GM23338 (cell line): Measurements from ENCODE around the gene DNTTIP2. TPM values are rescaled to one million over a fixed set of nuclear protein-coding genes. Genes with fewer than 3 reads are reported as not detected.

Experiments used
- ATAC-seq: fragments of 200-7000 bp; cut with Tn5 transposase; 3 replicates; pipeline ENCODE4 v1.9.1; 2020
- DNase-seq: peaks from one replicate; pipeline ENCODE4 v3.0.0-alpha.2; 2015; ENCODE audit warnings: low spot score
- H2AFZ ChIP-seq: fragments of 200-600 bp; sonication (generic); 2 replicates; pipeline ENCODE4 v1.8.0; 2016; ENCODE audit warnings: antibody characterized with exemption, mild to moderate bottlenecking, moderate library complexity
- H3F3A ChIP-seq: fragments of 200-600 bp; sonication (generic); replicated peaks from 2 replicates; pipeline ENCODE4 v1.8.0; 2017; ENCODE audit warnings: antibody characterized with exemption, mixed run types, low read depth
- H3K27ac ChIP-seq: fragments of 200-600 bp; sonication (generic); 2 replicates; pipeline ENCODE4 v1.6.1; 2016; ENCODE audit warnings: low read depth
- H3K27me3 ChIP-seq: fragments of 200-600 bp; sonication (generic); 2 replicates; pipeline ENCODE4 v1.8.0; 2016; ENCODE audit warnings: mild to moderate bottlenecking, mixed run types, moderate library complexity; ENCODE audit not compliant: insufficient read depth
- H3K36me3 ChIP-seq: fragments of 200-600 bp; sonication (generic); 2 replicates; pipeline ENCODE4 v1.8.0; 2016; ENCODE audit warnings: mild to moderate bottlenecking; ENCODE audit not compliant: insufficient read depth
- H3K4me1 ChIP-seq: fragments of 200-600 bp; sonication (generic); 2 replicates; pipeline ENCODE4 v1.8.0; 2016; ENCODE audit warnings: mild to moderate bottlenecking, moderate library complexity; ENCODE audit not compliant: insufficient read depth
- H3K4me2 ChIP-seq: fragments of 200-600 bp; sonication (generic); 2 replicates; pipeline ENCODE4 v1.7.1; 2017; ENCODE audit warnings: mixed run types
- H3K4me3 ChIP-seq: fragments of 200-600 bp; sonication (generic); 2 replicates; pipeline ENCODE4 v1.6.1; 2016; ENCODE audit warnings: mixed run types
- H3K79me2 ChIP-seq: fragments of 200-600 bp; sonication (generic); replicated peaks from 2 replicates; pipeline ENCODE4 v1.8.0; 2017; ENCODE audit warnings: mild to moderate bottlenecking; ENCODE audit not compliant: insufficient read depth
- H3K9me2 ChIP-seq: fragments of 200-600 bp; sonication (generic); 2 replicates; pipeline ENCODE4 v1.8.0; 2017; ENCODE audit not compliant: insufficient read depth
- H4K20me1 ChIP-seq: fragments of 200-600 bp; sonication (generic); replicated peaks from 2 replicates; pipeline ENCODE4 v1.8.0; 2017; ENCODE audit warnings: mild to moderate bottlenecking; ENCODE audit not compliant: insufficient read depth
- H3K27ac Mint-ChIP-seq: 2 replicates; pipeline ENCODE4 v1.8.0; 2020; ENCODE audit warnings: inconsistent platforms, mild to moderate bottlenecking, moderate library complexity, mixed read lengths
- H3K27me3 Mint-ChIP-seq: 3 replicates; pipeline ENCODE4 v1.8.0; 2022; ENCODE audit warnings: low read depth, mild to moderate bottlenecking, moderate library complexity, mixed read lengths, inconsistent platforms; ENCODE audit not compliant: insufficient read depth, poor library complexity
- H3K36me3 Mint-ChIP-seq: 3 replicates; pipeline ENCODE4 v1.8.0; 2021; ENCODE audit warnings: low read depth, mild to moderate bottlenecking, inconsistent platforms, moderate library complexity, mixed read lengths
- H3K4me1 Mint-ChIP-seq: 3 replicates; pipeline ENCODE4 v1.8.0; 2020; ENCODE audit warnings: mild to moderate bottlenecking, inconsistent platforms, mixed read lengths
- H3K4me3 Mint-ChIP-seq: 3 replicates; pipeline ENCODE4 v1.8.0; 2021; ENCODE audit warnings: moderate library complexity, mild to moderate bottlenecking, inconsistent platforms, mixed read lengths
- H3K9me3 Mint-ChIP-seq: 3 replicates; pipeline ENCODE4 v1.8.0; 2020; ENCODE audit warnings: moderate library complexity, mild to moderate bottlenecking, inconsistent platforms, mixed read lengths
- CREB1 ChIP-seq: fragments of 250-450 bp; sonication (Bioruptor Pico); IDR thresholded peaks from 2 replicates; pipeline ENCODE4 v1.5.0; 2020; ENCODE audit warnings: low read depth, mild to moderate bottlenecking, moderate library complexity
- ETS1 ChIP-seq: IDR thresholded peaks from 2 replicates; pipeline ENCODE4 v1.6.1; 2016; ENCODE audit warnings: antibody characterized with exemption
- EZH2 ChIP-seq: fragments of 200-600 bp; sonication (generic); IDR thresholded peaks from one replicate; pipeline ENCODE4 v1.8.0; 2017; ENCODE audit warnings: antibody characterized with exemption, mild to moderate bottlenecking, low read depth; ENCODE audit not compliant: unreplicated experiment
- EZH2phosphoT487 ChIP-seq: fragments of 200-600 bp; sonication (generic); IDR thresholded peaks from one replicate; pipeline ENCODE4 v1.8.1; 2018; ENCODE audit warnings: antibody characterized with exemption; ENCODE audit not compliant: unreplicated experiment
- JUNB ChIP-seq: IDR thresholded peaks from one replicate; pipeline ENCODE4 v1.6.1; 2016; ENCODE audit warnings: antibody characterized with exemption; ENCODE audit not compliant: unreplicated experiment
- NANOG ChIP-seq: IDR thresholded peaks from 2 replicates; pipeline ENCODE4 v1.6.1; 2016; ENCODE audit warnings: antibody characterized with exemption, borderline replicate concordance
- POLR2AphosphoS5 ChIP-seq: IDR thresholded peaks from 2 replicates; pipeline ENCODE4 v1.6.1; 2016; ENCODE audit warnings: antibody characterized with exemption, low read depth
- REST ChIP-seq: IDR thresholded peaks from one replicate; pipeline ENCODE4 v1.6.1; 2018; ENCODE audit warnings: antibody characterized with exemption; ENCODE audit not compliant: unreplicated experiment
- STAT1 ChIP-seq: IDR thresholded peaks from one replicate; pipeline ENCODE4 v1.6.1; 2016; ENCODE audit warnings: antibody characterized with exemption; ENCODE audit not compliant: unreplicated experiment
- ZNF114 ChIP-seq: fragments of 250-450 bp; sonication (Bioruptor Pico); IDR thresholded peaks from 2 replicates; pipeline ENCODE4 v1.5.0; 2020; ENCODE audit warnings: mild to moderate bottlenecking, moderate library complexity
- ZNF331 ChIP-seq: fragments of 250-450 bp; sonication (Bioruptor Pico); IDR thresholded peaks from 2 replicates; pipeline ENCODE4 v1.5.0; 2020; ENCODE audit warnings: low read depth, mild to moderate bottlenecking, moderate library complexity
- polyA plus RNA-seq: library from polyadenylated mRNA; unstranded; fragments of >200 nt; fragmentation: Nextera tagmentation; extraction: Ambion mirVana; gene quantifications from 2 replicates; pipeline ENCODE4 v1.2.1, GENCODE V29; 2016
- total RNA-seq: library from RNA; depleted of rRNA; stranded (reverse); fragments of >200 nt; shearing (Covaris generic); gene quantifications from 2 replicates; pipeline ENCODE4 v1.2.3, GENCODE V29; 2014
- TF ChIP-seq, protein P1 (sequence below), 2 experiments: fragments of 200-600 bp in 1 of 2; sonication (generic) in 1 of 2; conservative IDR thresholded peaks; 2 replicates each; pipeline versions ENCODE4 v1.5.1 to v1.6.1; 2016 to 2017; ENCODE audit warnings: antibody characterized with exemption in 2 of 2, low read depth in 2 of 2, mild to moderate bottlenecking in 2 of 2, moderate library complexity in 1 of 2
- TF ChIP-seq, protein P2 (sequence below): fragments of 250-450 bp; sonication (Bioruptor Pico); IDR thresholded peaks from 2 replicates; pipeline ENCODE4 v1.5.0; 2020; ENCODE audit warnings: mild to moderate bottlenecking, moderate library complexity

The DNTTIP2 gene
- total and polyA plus RNA-seq, 2 experiments from 2014 or later: 48.1 to 91.3 TPM

DNA sequence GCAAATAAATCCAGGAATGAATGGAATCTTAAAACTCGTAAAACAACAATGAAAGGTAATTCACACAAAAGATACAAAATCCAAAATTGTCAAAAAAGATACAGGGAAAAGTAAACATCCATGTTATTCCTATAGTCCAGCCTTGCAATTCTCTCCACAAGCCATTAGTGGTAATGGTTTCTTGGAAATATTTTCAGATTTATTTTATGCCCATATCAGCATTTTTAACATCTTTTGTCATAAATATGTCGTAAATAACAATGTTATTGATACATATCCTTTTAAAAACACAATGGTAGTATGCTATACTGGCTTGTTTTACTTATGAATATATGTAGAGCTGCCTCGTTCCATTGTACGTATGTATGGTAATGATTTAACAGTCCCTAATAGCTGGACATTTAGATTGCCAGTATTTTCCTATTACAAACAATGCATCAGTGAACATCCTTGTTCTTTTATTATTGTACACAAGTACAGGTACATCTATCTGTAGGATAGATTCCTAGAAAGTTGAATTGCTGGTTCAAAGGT, 30.6 kb downstream of the DNTTIP2 start:
- Histone ChIP-seq H3K4me3 (peak overlapping the region; percentile 84), H3K79me2 (no peaks in the 10 kb centered on the region), H3K9me2 (no peaks in the 10 kb centered on the region), H3K36me3 (no peaks in the 10 kb centered on the region), H3K27me3 (no peaks in the 10 kb centered on the region), H4K20me1 (no peaks in the 10 kb centered on the region), H3K4me1 (no peaks in the 10 kb centered on the region; the same call in 1 of the 2 replicates), H3K27ac (no peak overlapping the region), H3K4me2 (peak overlapping the region; percentile 78), H3F3A (peaks cover 4% of the 10 kb centered on the region; the same call in 1 of the 2 replicates), H2AFZ (peak overlapping the region; percentile 96)
- Mint-ChIP-seq H3K4me1 (peaks cover 13% of the 10 kb centered on the region), H3K27me3 (peaks cover 16% of the 10 kb centered on the region), H3K36me3 (peaks cover 13% of the 10 kb centered on the region; the same call in 2 of the 3 replicates), H3K27ac (no peak overlapping the region), H3K4me3 (peak overlapping the region; percentile 91), H3K9me3 (peaks cover 22% of the 10 kb centered on the region)
- DNase-seq: no peak
- ATAC-seq: no peak
- TF ChIP-seq EZH2 (no peak), CREB1 (CRISPR knock-in tag) (no peak), ZNF331 (no peak), ETS1 (no peak), EZH2phosphoT487 (no peak), REST (no peak), POLR2AphosphoS5 (no peak), JUNB (no peak), STAT1 (no peak), ZNF114 (CRISPR knock-in tag) (no peak), NANOG (no peak)
- TF ChIP-seq, protein P1, sequence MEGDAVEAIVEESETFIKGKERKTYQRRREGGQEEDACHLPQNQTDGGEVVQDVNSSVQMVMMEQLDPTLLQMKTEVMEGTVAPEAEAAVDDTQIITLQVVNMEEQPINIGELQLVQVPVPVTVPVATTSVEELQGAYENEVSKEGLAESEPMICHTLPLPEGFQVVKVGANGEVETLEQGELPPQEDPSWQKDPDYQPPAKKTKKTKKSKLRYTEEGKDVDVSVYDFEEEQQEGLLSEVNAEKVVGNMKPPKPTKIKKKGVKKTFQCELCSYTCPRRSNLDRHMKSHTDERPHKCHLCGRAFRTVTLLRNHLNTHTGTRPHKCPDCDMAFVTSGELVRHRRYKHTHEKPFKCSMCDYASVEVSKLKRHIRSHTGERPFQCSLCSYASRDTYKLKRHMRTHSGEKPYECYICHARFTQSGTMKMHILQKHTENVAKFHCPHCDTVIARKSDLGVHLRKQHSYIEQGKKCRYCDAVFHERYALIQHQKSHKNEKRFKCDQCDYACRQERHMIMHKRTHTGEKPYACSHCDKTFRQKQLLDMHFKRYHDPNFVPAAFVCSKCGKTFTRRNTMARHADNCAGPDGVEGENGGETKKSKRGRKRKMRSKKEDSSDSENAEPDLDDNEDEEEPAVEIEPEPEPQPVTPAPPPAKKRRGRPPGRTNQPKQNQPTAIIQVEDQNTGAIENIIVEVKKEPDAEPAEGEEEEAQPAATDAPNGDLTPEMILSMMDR (conservative IDR thresholded peaks at IDR 0.05; ENCODE audit: low read depth in 2 of 2): no peak
- TF ChIP-seq, protein P2, sequence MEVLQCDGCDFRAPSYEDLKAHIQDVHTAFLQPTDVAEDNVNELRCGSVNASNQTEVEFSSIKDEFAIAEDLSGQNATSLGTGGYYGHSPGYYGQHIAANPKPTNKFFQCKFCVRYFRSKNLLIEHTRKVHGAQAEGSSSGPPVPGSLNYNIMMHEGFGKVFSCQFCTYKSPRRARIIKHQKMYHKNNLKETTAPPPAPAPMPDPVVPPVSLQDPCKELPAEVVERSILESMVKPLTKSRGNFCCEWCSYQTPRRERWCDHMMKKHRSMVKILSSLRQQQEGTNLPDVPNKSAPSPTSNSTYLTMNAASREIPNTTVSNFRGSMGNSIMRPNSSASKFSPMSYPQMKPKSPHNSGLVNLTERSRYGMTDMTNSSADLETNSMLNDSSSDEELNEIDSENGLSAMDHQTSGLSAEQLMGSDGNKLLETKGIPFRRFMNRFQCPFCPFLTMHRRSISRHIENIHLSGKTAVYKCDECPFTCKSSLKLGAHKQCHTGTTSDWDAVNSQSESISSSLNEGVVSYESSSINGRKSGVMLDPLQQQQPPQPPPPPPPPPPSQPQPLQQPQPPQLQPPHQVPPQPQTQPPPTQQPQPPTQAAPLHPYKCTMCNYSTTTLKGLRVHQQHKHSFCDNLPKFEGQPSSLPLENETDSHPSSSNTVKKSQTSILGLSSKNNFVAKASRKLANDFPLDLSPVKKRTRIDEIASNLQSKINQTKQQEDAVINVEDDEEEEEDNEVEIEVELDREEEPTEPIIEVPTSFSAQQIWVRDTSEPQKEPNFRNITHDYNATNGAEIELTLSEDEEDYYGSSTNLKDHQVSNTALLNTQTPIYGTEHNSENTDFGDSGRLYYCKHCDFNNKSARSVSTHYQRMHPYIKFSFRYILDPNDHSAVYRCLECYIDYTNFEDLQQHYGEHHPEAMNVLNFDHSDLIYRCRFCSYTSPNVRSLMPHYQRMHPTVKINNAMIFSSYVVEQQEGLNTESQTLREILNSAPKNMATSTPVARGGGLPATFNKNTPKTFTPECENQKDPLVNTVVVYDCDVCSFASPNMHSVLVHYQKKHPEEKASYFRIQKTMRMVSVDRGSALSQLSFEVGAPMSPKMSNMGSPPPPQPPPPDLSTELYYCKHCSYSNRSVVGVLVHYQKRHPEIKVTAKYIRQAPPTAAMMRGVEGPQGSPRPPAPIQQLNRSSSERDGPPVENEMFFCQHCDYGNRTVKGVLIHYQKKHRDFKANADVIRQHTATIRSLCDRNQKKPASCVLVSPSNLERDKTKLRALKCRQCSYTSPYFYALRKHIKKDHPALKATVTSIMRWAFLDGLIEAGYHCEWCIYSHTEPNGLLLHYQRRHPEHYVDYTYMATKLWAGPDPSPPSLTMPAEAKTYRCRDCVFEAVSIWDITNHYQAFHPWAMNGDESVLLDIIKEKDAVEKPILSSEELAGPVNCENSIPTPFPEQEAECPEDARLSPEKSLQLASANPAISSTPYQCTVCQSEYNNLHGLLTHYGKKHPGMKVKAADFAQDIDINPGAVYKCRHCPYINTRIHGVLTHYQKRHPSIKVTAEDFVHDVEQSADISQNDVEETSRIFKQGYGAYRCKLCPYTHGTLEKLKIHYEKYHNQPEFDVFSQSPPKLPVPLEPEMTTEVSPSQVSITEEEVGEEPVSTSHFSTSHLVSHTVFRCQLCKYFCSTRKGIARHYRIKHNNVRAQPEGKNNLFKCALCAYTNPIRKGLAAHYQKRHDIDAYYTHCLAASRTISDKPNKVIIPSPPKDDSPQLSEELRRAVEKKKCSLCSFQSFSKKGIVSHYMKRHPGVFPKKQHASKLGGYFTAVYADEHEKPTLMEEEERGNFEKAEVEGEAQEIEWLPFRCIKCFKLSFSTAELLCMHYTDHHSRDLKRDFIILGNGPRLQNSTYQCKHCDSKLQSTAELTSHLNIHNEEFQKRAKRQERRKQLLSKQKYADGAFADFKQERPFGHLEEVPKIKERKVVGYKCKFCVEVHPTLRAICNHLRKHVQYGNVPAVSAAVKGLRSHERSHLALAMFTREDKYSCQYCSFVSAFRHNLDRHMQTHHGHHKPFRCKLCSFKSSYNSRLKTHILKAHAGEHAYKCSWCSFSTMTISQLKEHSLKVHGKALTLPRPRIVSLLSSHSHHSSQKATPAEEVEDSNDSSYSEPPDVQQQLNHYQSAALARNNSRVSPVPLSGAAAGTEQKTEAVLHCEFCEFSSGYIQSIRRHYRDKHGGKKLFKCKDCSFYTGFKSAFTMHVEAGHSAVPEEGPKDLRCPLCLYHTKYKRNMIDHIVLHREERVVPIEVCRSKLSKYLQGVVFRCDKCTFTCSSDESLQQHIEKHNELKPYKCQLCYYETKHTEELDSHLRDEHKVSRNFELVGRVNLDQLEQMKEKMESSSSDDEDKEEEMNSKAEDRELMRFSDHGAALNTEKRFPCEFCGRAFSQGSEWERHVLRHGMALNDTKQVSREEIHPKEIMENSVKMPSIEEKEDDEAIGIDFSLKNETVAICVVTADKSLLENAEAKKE: no peak
